Diencephalon (tissue), 1 donor: ENCODE measurements around the gene ANKS3. TPM values are rescaled to one million over a fixed set of nuclear protein-coding genes. Genes with fewer than 3 reads are reported as not detected.

Source experiments
- small RNA-seq: library from RNA; depleted of rRNA; stranded (forward); fragments of <200 nt; gene quantifications from one replicate; pipeline ENCODE3, GENCODE V24; 2014
- total RNA-seq: library from RNA; depleted of rRNA; stranded (reverse); fragments of >200 nt; gene quantifications from one replicate; pipeline ENCODE4 v1.2.3, GENCODE V29; 2014

Gene ANKS3, protein sequence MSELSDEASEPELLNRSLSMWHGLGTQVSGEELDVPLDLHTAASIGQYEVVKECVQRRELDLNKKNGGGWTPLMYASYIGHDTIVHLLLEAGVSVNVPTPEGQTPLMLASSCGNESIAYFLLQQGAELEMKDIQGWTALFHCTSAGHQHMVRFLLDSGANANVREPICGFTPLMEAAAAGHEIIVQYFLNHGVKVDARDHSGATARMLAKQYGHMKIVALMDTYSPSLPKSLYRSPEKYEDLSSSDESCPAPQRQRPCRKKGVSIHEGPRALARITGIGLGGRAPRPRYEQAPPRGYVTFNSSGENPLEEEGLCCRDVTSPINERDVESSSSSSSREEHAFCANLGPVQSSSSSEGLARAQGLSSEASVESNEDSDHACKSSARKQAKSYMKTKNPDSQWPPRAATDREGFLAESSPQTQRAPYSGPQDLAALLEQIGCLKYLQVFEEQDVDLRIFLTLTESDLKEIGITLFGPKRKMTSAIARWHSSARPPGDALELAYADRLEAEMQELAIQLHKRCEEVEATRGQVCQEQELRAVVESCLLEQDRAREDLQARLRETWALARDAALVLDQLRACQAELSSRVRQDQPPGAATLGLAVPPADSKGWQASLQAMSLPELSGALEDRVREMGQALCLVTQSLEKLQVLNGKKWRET
- 44.3 TPM for total RNA-seq

DNA sequence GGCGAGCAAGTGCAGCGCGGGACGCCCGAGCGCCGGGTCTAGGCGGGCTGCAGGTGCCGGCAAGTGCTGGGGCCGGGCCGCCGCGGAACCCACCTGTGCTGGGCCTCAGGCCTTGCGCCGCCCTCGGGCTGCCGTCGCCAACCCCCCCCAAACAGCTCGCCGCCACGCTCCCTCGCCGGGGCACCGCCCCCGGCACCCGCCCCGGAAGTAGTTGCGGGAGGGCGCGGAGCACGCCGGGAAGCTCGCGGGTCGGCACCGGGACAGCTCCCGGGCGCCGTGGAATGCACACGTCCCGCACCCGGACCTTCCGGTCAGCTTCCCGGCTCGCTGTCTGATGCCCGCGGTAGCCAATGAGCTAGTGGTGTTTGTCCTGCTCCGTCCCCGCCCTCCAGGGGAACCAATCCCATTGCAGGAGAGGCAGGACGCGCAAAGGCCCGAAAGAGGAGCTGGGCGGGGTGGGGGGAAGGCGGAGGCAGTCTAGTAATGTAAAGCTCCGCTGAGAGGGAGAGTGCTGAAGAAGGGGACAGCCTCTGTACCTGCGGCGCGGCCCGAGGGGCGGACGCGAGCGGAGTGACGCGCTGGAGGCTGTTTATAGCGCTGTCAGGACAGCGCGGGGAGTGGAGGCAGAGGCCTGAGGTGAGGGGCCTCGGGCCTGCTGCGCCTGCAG lies at the start of gene ANKS3, which contains the start of gene DNAAF8:
ANKS3 (minus strand) TSS at position 209 of the 667 bp plus-strand sequence. CDS start 4,122 bp downstream, outside the sequence.
DNAAF8 (plus strand) TSS at position 475 of the 667 bp plus-strand sequence. CDS start 1,978 bp downstream, outside the sequence.

DNA sequence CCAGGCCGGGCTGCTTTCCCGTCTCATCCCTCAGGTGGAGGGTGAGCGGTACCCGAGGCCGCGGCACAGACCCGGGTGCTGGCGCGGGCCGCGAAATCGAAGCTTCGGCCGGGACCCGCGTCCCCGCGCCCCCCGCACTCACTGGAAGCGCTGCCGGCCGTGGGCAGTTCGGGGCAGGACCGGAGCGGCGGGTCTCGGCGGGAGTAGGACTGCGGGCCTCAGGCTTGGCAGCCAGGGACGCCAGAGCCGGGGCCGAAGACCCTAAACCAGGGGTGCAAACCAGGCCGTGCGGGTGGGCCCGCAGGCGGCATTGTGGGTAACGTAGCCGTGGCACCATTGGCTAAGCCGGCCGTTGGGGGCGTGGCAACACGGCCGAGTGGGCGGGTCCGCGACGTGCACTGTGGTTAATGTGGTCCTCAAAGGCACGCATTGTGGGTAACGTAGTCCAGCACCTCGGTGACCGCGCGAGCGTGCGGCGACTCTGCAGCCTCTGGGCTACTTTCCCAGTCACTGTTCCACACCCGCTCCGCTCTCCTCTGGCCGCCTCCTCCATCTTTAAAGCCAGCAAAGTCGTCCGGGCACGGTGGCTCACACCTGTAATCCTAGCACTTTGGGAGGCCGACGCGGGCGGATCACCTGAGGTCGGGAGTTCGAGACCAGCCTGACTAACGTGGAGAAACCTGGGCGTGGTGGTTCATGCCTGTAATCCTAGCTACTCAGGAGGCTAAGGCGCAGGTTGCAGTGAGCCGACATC lies 33.0 kb upstream of the ANKS3 start, which contains the start of gene ZNF500:
ZNF500 (minus strand) TSS at position 288 of the 754 bp plus-strand sequence. CDS start 1,184 bp downstream, outside the sequence.

DNA sequence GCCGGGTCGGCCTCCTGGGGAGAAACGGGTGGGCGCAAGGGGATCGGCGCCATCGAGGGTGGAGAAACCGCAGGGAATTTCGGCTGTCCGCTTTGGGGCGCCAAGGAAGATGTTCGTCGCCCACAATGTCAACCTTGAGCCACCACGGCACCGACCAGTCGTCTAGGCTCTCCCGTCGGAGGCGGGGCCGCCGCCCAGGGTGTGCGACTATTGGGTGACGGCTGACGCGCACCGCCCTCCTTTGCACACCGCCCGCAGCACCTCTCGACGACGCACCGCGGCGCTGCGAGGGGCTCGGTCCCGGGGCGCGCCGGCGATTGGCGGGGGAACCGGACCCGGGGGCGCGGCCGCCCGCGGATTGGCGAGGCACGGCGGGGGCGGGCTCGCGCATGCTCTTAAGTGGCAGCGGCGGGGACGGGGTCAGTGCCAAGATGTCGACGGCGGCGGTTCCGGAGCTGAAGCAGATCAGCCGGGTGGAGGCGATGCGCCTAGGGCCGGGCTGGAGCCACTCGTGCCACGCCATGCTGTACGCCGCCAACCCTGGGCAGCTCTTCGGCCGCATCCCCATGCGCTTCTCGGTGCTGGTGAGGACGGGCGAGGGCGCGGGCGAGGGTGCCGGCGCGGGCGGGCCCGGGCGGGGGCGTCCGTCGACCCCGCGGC lies 40.6 kb downstream of the ANKS3 start, which contains the start of gene NUDT16L1:
NUDT16L1 (plus strand) TSS at position 267 of the 660 bp plus-strand sequence; CDS start at position 432, 165 bp downstream.

Small RNA genes within 50 kb of the gene (small RNA-seq; reads per million reads assigned to genes)
- gene MIR6769A, result not detected
- not detected for gene RF00017

Other genes with a start within 250 kb of the ANKS3 start
- gene CDIP1, start 195.5 kb downstream of the ANKS3 start, total RNA-seq, result 18.5 TPM
- 0.46 TPM for gene C16orf96, start 177.9 kb downstream of the ANKS3 start, total RNA-seq
- gene UBALD1, start 119.4 kb downstream of the ANKS3 start, total RNA-seq, result 2.1 TPM
- gene MGRN1, start 109.4 kb downstream of the ANKS3 start, total RNA-seq, result 43.8 TPM
- gene NUDT16L1, start 40.7 kb downstream of the ANKS3 start, total RNA-seq, result 47.5 TPM
- gene DNAAF8, start 266 bp upstream of the ANKS3 start, total RNA-seq, result 2.1 TPM
- 8.8 TPM for gene ZNF500, start 32.9 kb upstream of the ANKS3 start, total RNA-seq
- not detected for gene SEPTIN12, start 54.1 kb upstream of the ANKS3 start, total RNA-seq
- not detected for gene SMIM22, start 61.1 kb upstream of the ANKS3 start, total RNA-seq
- gene ROGDI, start 68.4 kb upstream of the ANKS3 start, total RNA-seq, result 62.7 TPM
- gene GLYR1, start 113.0 kb upstream of the ANKS3 start, total RNA-seq, result 72.2 TPM
- gene UBN1, start 113.2 kb upstream of the ANKS3 start, total RNA-seq, result 17.1 TPM
- gene PPL, start 202.9 kb upstream of the ANKS3 start, total RNA-seq, result 13.4 TPM
- 1.6 TPM for gene SEC14L5, start 224.1 kb upstream of the ANKS3 start, total RNA-seq